Measurements from ENCODE around the gene DDX55. TPM values are rescaled to one million over a fixed set of nuclear protein-coding genes. Genes with fewer than 3 reads are reported as not detected.
A peak's percentile ranks its signal among the peaks of the same experiment; 100 is the strongest.

The DDX55 gene
- total and polyA plus RNA-seq, 5 donors = 6.6 to 8.3 (median 8.1) TPM

- no peak for DNase-seq
- Histone ChIP-seq H3K27ac (ENCODE audit: low read length) (no peak overlapping the region), H3K4me3 (ENCODE audit: low read length) (no peak overlapping the region), H3K4me1 (ENCODE audit: control insufficient read depth, insufficient read depth, low read length) (no peaks in the 10 kb centered on the region), H3K27me3 (ENCODE audit: control insufficient read depth, insufficient read depth) (no peaks in the 10 kb centered on the region), H3K9me3 (ENCODE audit: control insufficient read depth, low read length) (no peaks in the 10 kb centered on the region)
- intact Hi-C loops (cut with DNase I) = no loop called here
- no peak for ATAC-seq
- 83% methylated on average over 5 of the region's 5 CpGs for WGBS
Measured at GRCh38 chr12:123648401-123648800, 46.5 kb downstream of the DDX55 start.

DNA sequence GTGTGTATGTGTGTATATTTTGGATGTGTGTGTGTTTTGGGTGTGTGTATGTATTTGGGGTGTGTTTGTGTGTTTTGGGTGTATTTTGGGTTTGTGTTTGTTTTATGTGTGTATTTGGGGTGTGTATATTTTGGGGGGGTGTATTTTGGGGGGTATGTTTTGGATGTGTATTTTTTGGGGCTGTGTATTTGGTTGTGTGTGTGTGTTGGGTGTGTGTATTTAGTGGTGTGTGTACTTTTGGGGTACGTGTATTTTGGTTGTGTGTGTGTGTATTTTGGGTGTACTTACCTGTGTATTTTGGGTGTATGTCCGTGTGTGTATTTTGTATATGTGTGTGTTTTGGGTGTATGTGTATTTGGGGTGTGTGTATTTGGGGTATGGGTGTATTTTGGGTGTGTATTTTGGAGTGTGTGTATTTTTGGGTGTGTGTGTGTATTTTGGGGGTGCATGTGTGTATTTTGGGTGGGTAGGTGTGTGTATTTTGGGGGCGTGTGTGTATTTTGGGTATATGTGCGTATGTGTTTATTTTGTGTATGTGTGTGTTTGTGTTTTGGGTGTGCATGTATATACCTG is 52.3 kb downstream of the DDX55 start:
- DNase-seq = no peak
- Histone ChIP-seq H3K27me3 (ENCODE audit: control insufficient read depth, insufficient read depth) (no peaks in the 10 kb centered on the region), H3K9me3 (ENCODE audit: control insufficient read depth, low read length) (no peaks in the 10 kb centered on the region), H3K4me1 (ENCODE audit: control insufficient read depth, insufficient read depth, low read length) (no peaks in the 10 kb centered on the region), H3K4me3 (ENCODE audit: low read length) (no peak overlapping the region), H3K27ac (ENCODE audit: low read length) (no peak overlapping the region)
- WGBS = 96% methylated on average over 4 of the region's 4 CpGs
- intact Hi-C loops (cut with DNase I) = no loop called here
- no peak for ATAC-seq

- Histone ChIP-seq H3K4me1 (ENCODE audit: control insufficient read depth, insufficient read depth, low read length) (no peaks in the 10 kb centered on the region), H3K4me3 (ENCODE audit: low read length) (no peak overlapping the region), H3K27ac (ENCODE audit: low read length) (no peak overlapping the region), H3K9me3 (ENCODE audit: control insufficient read depth, low read length) (no peaks in the 10 kb centered on the region), H3K27me3 (ENCODE audit: control insufficient read depth, insufficient read depth) (no peaks in the 10 kb centered on the region)
- peak; percentile 84 to 89 for ATAC-seq
- intact Hi-C loops (cut with DNase I) = no loop called here
- peak; percentile 30 to 71 (median 68) for DNase-seq
- 61% methylated on average over 5 of the region's 5 CpGs for WGBS
Measured at GRCh38 chr12:123655420-123655819, 53.5 kb downstream of the DDX55 start.

DNA sequence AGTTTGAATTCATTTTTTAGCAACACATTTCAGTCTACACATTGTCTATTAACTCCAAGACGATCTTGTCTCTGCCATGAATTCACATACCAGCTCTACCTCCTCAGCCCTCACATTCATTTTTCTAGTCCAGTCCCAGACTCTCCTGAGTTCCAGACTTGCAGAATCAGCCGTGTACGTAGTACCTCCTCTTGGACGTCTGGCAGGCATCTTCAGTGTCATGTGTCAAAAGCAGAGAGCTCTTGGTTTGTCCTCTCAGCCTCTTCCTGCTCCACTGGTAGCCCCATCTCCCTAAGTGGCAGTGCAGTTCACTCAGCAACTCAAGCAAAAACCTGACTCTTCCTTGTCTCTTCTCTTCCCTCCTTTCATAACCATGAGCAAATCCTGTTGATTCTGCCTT is 54.5 kb downstream of the DDX55 start:
- H3K27me3 ChIP-seq (ENCODE audit: control insufficient read depth, insufficient read depth) = no peaks in the 10 kb centered on the region
- ATAC-seq (peak in 1 of 2 donors; percentile 39), DNase-seq (no peak)
- WGBS = 64% methylated on average over 4 of the region's 4 CpGs
- H3K9me3 ChIP-seq (ENCODE audit: control insufficient read depth, low read length) = no peaks in the 10 kb centered on the region
- no peaks in the 10 kb centered on the region for H3K4me1 ChIP-seq (ENCODE audit: control insufficient read depth, insufficient read depth, low read length)
- H3K4me3 ChIP-seq (ENCODE audit: low read length) = no peak overlapping the region
- no peak overlapping the region for H3K27ac ChIP-seq (ENCODE audit: low read length)
- intact Hi-C loops (cut with DNase I) = no loop called here

- Histone ChIP-seq H3K4me3 (ENCODE audit: low read length) (no peak overlapping the region), H3K4me1 (ENCODE audit: control insufficient read depth, insufficient read depth, low read length) (no peaks in the 10 kb centered on the region), H3K9me3 (ENCODE audit: control insufficient read depth, low read length) (no peaks in the 10 kb centered on the region), H3K27me3 (ENCODE audit: control insufficient read depth, insufficient read depth) (no peaks in the 10 kb centered on the region), H3K27ac (ENCODE audit: low read length) (no peak overlapping the region)
- ATAC-seq (no peak), DNase-seq (no peak)
- intact Hi-C loops (cut with DNase I) = no loop called here
- WGBS = 89% methylated on average over 9 of the region's 9 CpGs
Measured at GRCh38 chr12:123657211-123657610, 55.3 kb downstream of the DDX55 start.

DNA sequence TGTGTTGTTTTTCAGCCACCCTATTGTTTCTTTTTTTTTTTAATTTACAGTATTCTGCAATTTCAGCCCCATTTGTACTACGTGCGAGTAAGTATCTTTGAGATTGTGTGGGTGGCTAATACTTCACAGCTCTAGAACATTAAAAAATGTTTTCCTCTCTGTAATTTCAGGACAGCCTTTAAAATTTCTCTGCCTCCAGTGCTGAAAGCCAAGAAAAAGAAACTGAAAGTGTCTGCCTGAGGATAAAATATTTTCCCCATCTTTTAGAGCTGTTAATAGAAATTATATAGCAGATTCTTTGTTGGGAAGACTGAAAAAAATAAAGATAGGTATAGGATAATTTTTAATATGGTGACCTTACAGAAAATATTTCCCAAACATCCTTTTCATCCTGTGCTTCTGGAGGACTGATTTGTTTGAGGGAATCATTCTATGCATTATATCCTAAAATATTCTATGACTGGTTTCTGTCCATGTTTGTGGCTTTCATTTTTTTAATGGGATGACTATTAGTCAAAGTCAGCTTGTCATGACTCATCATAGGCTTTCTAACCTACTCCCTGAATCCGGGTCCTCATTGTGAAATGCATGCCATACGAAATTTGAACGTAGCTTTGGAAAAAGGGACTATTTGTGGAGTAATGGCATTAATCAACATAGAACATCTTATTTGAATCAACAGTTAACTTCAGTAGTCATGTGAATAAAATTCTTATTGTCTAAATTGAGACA is 58.3 kb downstream of the DDX55 start:
- no peak overlapping the region for H3K4me3 ChIP-seq (ENCODE audit: low read length)
- no peaks in the 10 kb centered on the region for H3K4me1 ChIP-seq (ENCODE audit: control insufficient read depth, insufficient read depth, low read length)
- H3K9me3 ChIP-seq (ENCODE audit: control insufficient read depth, low read length) = no peaks in the 10 kb centered on the region
- WGBS = 80% methylated on average over 5 of the region's 5 CpGs
- intact Hi-C loops (cut with DNase I) = no loop called here
- DNase-seq (no peak), ATAC-seq (no peak)
- H3K27me3 ChIP-seq (ENCODE audit: control insufficient read depth, insufficient read depth) = no peaks in the 10 kb centered on the region
- no peak overlapping the region for H3K27ac ChIP-seq (ENCODE audit: low read length)

DNA sequence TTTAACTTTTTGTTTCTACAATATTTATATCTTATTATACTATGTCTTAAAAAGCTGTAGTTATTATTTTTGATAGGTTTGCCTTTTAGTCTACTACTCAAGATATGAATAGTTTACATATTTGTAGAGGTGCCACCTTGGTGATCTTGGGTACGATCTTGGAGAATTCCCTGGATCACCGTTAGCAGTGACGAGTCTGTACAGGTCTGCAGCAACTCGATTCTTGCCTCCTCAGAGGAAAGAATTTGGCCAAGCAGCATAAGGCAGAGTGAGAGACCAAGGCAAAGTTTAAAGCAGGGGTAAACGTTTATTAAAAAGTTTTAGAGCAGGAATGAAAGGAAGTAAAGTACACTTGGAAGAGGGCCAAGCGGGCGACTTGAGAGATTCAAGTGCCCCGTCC is 65.9 kb downstream of the DDX55 start:
- Histone ChIP-seq H3K4me1 (ENCODE audit: control insufficient read depth, insufficient read depth, low read length) (peaks cover 2% of the 10 kb centered on the region), H3K27ac (ENCODE audit: low read length) (no peak overlapping the region), H3K9me3 (ENCODE audit: control insufficient read depth, low read length) (no peaks in the 10 kb centered on the region), H3K27me3 (ENCODE audit: control insufficient read depth, insufficient read depth) (no peaks in the 10 kb centered on the region), H3K4me3 (ENCODE audit: low read length) (no peak overlapping the region)
- ATAC-seq = no peak
- intact Hi-C loops (cut with DNase I) = no loop called here
- WGBS = 82% methylated on average over 8 of the region's 8 CpGs
- no peak for DNase-seq

Other genes with a start within 250 kb of the DDX55 start
- gene SBNO1, start 237.3 kb upstream of the DDX55 start, total RNA-seq = 10 to 100 TPM; 22.3 to 28.7 (median 26.8) TPM
- gene SBNO1, start 237.3 kb upstream of the DDX55 start, polyA plus RNA-seq = 5.7 TPM
- 10 to 100 TPM; 19.8 to 26.8 (median 22.6) TPM for gene KMT5A, start 218.0 kb upstream of the DDX55 start, total RNA-seq
- gene KMT5A, start 218.0 kb upstream of the DDX55 start, polyA plus RNA-seq = 15.1 TPM
- gene RILPL2, start 165.4 kb upstream of the DDX55 start, total RNA-seq = 1 to 10 TPM; 3.4 to 4.0 (median 3.8) TPM
- gene RILPL2, start 165.4 kb upstream of the DDX55 start, polyA plus RNA-seq = 4.3 TPM
- 10 to 100 TPM; 19.2 to 26.6 (median 26.1) TPM for gene SNRNP35, start 144.0 kb upstream of the DDX55 start, total RNA-seq
- gene SNRNP35, start 144.0 kb upstream of the DDX55 start, polyA plus RNA-seq = 48.1 TPM
- gene RILPL1, start 68.4 kb upstream of the DDX55 start, total RNA-seq = 100 to 1,000 TPM; 118 to 146 (median 133) TPM
- 127 TPM for gene RILPL1, start 68.4 kb upstream of the DDX55 start, polyA plus RNA-seq
- gene TMED2, start 17.5 kb upstream of the DDX55 start, total RNA-seq = 100 to 1,000 TPM; 161 to 253 (median 180) TPM
- 90.9 TPM for gene TMED2, start 17.5 kb upstream of the DDX55 start, polyA plus RNA-seq
- gene EIF2B1, start 31.6 kb downstream of the DDX55 start, total RNA-seq = 10 to 100 TPM; 28.5 to 30.6 (median 29.3) TPM
- gene EIF2B1, start 31.6 kb downstream of the DDX55 start, polyA plus RNA-seq = 20.8 TPM
- 10 to 100 TPM; 12.5 to 15.3 (median 13.1) TPM for gene GTF2H3, start 31.7 kb downstream of the DDX55 start, total RNA-seq
- 5.6 TPM for gene GTF2H3, start 31.7 kb downstream of the DDX55 start, polyA plus RNA-seq
- 1 to 10 TPM; 4.5 to 5.8 (median 4.7) TPM for gene TCTN2, start 69.0 kb downstream of the DDX55 start, total RNA-seq
- gene TCTN2, start 69.0 kb downstream of the DDX55 start, polyA plus RNA-seq = 3.2 TPM
- 10 to 100 TPM; 11.6 to 19.7 (median 13.4) TPM for gene ATP6V0A2, start 110.3 kb downstream of the DDX55 start, total RNA-seq
- 4.6 TPM for gene ATP6V0A2, start 110.3 kb downstream of the DDX55 start, polyA plus RNA-seq
- under 1 TPM in 3 of 4 donors, not detected in 1; 0.06 to 0.09 (median 0.06) TPM for gene DNAH10, start 160.2 kb downstream of the DDX55 start, total RNA-seq
- gene DNAH10, start 160.2 kb downstream of the DDX55 start, polyA plus RNA-seq = 0.11 TPM